HTR-8/SVneo (cell line): ENCODE measurements around the gene PPM1A.

ENCODE experiments used
- DNase-seq: peaks from one replicate; pipeline ENCODE4 v3.0.0; 2011; ENCODE audit warnings: low spot score, mixed read lengths; ENCODE audit not compliant: insufficient read length
- FAIRE-seq: peaks from 2 replicates; lab custom pipeline; 2011; peaks lifted over from hg19 to GRCh38; lab: Jason Lieb, UNC

PPM1A gene

DNA sequence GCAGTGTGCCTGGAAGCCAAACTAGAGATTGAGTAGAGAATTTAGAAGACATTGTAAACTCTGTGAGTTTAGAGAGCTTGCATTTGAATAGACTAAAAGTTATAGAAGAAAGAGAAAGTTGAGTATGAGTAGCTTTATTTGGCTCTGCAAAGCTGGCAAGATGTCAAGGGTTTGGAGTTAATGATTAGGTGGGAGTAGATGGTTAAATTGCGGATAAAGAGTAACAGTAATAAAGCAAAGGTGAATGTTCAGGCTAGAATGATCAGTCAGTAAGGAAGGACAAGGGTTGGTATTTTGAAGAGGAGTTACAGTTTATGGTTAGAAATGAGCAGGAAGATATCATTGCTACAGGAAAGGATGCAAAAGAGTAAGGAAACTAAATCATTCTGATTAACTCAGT lies 5.2 kb downstream of the PPM1A start:
- FAIRE-seq (peak; percentile 98), DNase-seq (no peak)

DNA sequence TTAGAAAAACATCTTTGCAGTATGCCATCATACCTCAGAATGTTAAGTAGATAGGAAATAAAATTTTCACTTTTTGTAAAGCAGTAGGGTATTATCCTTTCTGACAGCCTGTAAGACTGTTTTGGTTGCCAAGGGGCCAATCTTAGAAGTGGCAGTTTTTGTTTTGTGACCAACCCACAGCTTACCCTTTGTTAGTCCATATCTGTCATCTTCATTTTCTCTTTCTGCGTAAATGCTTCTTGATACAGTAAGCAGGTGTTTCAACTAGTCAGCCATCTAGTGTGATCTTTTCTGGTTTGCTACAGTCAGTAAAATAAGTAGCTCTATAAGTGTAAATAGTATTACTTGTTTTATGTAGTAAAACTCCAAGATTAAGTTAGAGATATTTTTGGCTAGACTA lies 8.8 kb downstream of the PPM1A start:
- DNase-seq (no peak), FAIRE-seq (peak; percentile 86)

- DNase-seq: no peak
- FAIRE-seq: no peak
Observed at GRCh38 chr14:60265163-60265562, 16.1 kb downstream of the PPM1A start.

DNA sequence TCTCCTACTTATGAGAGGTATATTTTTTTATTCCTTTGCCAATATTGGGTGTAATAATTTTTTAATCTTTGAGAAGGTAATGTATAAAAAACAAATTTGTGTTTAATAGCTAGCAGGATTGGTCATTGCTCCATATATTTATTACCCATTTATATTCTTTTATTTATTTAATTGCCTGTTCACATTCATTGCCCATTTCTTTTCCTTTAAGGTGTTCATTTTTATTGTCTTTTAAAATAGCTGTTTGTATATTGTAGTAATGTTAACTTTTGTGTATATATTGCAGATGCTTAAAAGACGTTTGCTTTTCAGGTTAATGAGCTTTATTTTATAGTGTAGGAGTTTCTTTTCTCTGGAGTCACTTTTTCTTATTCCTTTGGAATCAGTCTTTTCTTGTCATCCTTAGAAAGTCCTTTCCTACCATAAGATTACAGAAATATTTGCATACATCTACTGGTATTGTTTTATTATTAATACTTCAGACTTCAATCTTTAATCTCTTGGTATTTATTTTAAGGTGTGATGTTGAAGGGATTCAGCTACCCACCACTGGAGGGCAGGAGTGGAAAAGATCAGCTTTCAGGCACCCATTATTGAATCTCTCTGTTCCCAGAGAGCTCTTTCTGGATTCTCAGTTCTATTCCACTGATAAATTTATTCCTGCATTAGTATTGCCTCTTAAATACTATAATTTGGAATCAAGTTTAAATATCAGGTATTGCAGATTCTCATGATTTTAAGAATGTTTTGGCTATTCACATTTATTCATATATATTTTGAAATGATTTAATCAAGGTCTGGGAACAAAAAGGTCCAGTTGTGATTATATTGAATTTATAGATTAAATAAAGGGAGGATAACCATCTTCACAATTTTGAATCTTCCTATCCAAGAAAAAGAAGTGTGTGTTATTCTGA lies 17.3 kb downstream of the PPM1A start:
- DNase-seq: peak; percentile 66
- peak; percentile 72 for FAIRE-seq

GRCh38 chr14:60272177-60272576 lies 23.2 kb downstream of the PPM1A start:
- FAIRE-seq: peak; percentile 46

GRCh38 chr14:60273956-60274355 lies 24.9 kb downstream of the PPM1A start:
- DNase-seq (no peak), FAIRE-seq (peak; percentile 96)

More at GRCh38 chr14:60272177-60272576, 23.2 kb downstream of the PPM1A start:
- DNase-seq: no peak

GRCh38 chr14:60274448-60274847 lies 25.4 kb downstream of the PPM1A start:
- FAIRE-seq (no peak), DNase-seq (no peak)

DNA sequence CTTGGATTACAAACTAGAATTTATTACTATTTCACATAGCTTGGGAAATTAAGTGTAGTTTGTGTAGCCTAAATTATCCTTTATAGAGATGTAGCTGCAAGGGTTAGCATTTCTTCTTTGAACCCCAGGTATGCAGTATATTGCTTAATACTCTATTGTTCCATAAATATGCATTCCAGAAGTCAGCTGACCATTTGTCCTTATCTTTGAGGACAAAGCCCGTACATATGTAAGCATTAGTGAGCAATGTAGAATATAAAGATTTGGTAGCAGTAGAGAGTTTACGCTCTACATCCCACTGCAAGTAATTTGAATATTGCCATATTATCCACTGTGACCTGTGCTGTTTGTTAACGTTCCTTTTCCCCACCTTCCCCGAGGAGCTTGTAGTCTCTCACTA lies 26.9 kb downstream of the PPM1A start:
- no peak for DNase-seq
- FAIRE-seq: peak; percentile 96

DNA sequence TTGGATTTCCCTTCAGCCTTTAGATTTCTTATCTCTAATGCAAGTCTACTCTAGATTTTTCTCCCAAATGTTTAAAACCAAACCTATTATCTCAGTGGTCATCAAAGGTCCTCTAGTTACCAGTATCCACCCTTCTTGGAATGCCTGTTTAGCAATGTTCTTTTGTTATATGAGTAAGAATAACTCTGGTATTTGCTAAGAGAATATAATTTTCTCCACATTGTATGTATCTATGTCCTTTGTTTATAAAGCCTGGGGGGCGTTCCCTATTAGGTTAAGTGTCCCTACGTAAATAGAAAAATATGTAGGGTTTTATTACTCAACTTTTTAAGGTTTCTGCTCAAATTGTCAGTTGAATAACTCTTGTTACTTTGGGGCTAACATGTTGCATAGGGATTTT lies 27.3 kb downstream of the PPM1A start:
- FAIRE-seq: no peak
- no peak for DNase-seq

- DNase-seq (no peak), FAIRE-seq (peak; percentile 95)
Observed at GRCh38 chr14:60277605-60278190, 28.7 kb downstream of the PPM1A start.

DNA sequence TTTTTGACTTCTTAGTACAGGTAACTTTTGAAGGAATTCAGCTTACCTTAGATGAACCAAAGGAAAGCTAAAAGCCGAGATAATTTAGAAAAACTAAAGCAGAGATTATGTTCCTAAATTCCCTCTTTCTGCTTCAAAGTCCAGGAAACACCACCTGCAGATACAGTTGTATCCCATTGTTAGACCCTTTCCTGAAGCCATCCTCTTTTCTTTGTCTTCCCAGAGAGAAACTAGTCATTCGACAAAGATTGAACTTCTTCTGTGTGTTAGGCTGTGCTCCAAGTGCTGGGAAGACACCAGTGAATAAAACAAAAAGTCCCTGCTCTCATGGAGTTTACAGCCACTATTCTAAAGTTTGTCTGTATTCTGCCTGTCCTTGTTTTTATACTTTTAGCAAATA lies 29.3 kb downstream of the PPM1A start:
- no peak for DNase-seq

GRCh38 chr14:60287452-60287851 lies 38.4 kb downstream of the PPM1A start:
- no peak for DNase-seq
- peak; percentile 64 for FAIRE-seq

More for the DNA sequence above, 29.3 kb downstream of the PPM1A start:
- peak; percentile 91 for FAIRE-seq

GRCh38 chr14:60288279-60288678 lies 39.3 kb downstream of the PPM1A start:
- no peak for DNase-seq
- FAIRE-seq: peak; percentile 69

- FAIRE-seq: peak; percentile 74
- no peak for DNase-seq
Observed at GRCh38 chr14:60294411-60295069, 45.5 kb downstream of the PPM1A start.

GRCh38 chr14:60300019-60300418 lies 51.0 kb downstream of the PPM1A start:
- DNase-seq (no peak), FAIRE-seq (peak; percentile 90)

DNA sequence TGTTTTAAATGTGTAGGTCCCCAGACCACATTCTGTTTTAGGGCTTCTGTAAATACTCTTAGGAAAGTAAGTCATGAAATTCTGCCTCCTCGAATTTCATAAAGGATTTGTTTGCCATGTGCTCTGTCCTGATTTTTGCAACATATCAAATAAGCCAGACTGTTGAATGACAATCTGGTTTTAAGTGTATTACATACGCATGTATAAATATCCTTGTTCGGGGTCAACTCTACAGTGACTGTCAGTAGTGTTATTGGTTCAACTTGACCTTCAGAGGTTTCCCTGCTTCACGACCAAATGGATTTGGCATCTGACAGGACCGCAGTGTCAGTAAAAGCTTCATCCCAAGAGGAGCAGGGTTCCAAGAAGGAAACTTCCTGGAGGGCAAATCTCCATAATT lies 52.7 kb downstream of the PPM1A start:
- peak; percentile 96 for FAIRE-seq
- DNase-seq: no peak

- FAIRE-seq: peak; percentile 94
Observed at GRCh38 chr14:60302663-60303062, 53.6 kb downstream of the PPM1A start.

GRCh38 chr14:60303745-60304144 lies 54.7 kb downstream of the PPM1A start:
- FAIRE-seq (peak; percentile 95), DNase-seq (no peak)

More at GRCh38 chr14:60302663-60303062, 53.6 kb downstream of the PPM1A start:
- DNase-seq: no peak

DNA sequence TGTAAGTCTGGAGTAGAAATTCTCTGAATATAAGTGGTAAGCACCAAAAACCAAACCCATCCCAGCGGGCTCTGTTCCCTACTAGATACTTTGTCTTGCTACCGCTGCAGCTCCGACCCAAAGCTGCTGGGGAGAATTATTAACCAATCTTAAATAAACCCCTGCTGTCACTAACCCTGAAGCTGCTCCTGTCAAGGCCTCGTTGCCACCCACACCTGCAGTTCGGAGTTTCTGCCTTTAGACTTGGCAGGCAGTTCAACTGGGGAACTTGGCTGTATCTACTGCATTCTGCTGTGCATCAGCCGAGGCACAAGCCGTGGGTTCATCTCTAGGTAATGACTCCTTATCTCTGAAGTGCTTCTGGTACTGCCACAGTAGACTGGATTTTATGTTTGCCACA lies 55.5 kb downstream of the PPM1A start:
- no peak for DNase-seq
- peak; percentile 91 for FAIRE-seq

GRCh38 chr14:60309867-60310552 lies 61.0 kb downstream of the PPM1A start:
- FAIRE-seq (peak; percentile 97), DNase-seq (no peak)
